HG03097 (cell line): ENCODE results near the gene UQCRHL.

Experiments used
- ATAC-seq: cut with Tn5 transposase; IDR thresholded peaks from one replicate; pipeline ENCODE4 v1.9.1; 2021; ENCODE audit not compliant: unreplicated experiment, low FRiP score

Gene UQCRHL

GRCh38 chr1:15758953-15759661, 48.3 kb downstream of the UQCRHL start:
- no peak for ATAC-seq

GRCh38 chr1:15758343-15758931, 49.0 kb downstream of the UQCRHL start, which contains the start of gene FBLIM1:
FBLIM1 (plus strand) TSS chr1:15758795; CDS start chr1:15764984, 6,189 bp downstream.
- no peak for ATAC-seq

- ATAC-seq: no peak
These were observed 49.7 kb downstream of the UQCRHL start for GRCh38 chr1:15757575-15758342.
